ENCODE results near the gene ZNF335. TPM values are rescaled to one million over a fixed set of nuclear protein-coding genes. Genes with fewer than 3 reads are reported as not detected.

The ZNF335 gene
- total RNA-seq, 1 experiment from 2014 or later = 11.1 TPM

DNA sequence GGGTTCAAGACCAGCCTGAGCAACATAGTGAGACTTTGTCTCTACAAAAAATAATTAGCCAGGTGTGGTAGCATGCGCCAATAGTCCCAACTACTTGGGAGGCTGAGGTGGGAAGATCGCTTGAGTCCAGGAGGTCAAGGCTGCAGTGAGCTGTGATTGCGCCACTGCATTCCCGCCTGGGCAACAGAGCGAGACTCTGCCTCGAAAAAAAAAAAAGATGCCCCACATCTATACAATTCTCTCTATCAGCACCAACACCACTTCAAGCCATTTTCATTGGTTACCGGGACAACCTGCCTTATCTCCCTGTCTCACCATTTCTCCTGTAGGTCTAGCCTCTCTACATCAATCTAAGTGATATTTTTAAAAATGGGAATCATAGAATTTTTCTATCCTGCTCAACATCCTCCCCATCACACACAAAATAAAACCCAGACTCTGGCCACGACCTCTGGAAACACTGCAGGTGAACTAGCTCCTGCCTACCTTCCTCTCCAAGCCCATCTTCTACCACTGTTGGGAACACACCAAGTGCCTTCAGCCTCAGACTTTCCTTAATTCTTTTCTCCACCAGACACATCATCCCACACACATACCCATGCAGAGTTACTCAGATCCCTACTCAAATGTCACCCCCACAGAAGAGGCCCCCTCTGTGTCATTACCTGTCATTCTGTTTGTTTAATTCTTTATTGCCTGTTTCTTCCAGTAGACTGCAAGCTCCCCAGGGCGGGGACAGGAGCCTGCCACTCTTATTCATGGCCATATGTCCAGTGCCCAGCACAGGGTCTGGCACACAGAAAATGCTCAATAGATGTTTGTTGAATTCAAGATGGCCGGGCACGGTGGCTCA lies 50.4 kb downstream of the ZNF335 start:
- in situ Hi-C loops (cut with HindIII; ENCODE audit: low sequenced_read_pairs) = no loop called here
- DNase-seq (ENCODE audit: low spot score) = no peak

DNA sequence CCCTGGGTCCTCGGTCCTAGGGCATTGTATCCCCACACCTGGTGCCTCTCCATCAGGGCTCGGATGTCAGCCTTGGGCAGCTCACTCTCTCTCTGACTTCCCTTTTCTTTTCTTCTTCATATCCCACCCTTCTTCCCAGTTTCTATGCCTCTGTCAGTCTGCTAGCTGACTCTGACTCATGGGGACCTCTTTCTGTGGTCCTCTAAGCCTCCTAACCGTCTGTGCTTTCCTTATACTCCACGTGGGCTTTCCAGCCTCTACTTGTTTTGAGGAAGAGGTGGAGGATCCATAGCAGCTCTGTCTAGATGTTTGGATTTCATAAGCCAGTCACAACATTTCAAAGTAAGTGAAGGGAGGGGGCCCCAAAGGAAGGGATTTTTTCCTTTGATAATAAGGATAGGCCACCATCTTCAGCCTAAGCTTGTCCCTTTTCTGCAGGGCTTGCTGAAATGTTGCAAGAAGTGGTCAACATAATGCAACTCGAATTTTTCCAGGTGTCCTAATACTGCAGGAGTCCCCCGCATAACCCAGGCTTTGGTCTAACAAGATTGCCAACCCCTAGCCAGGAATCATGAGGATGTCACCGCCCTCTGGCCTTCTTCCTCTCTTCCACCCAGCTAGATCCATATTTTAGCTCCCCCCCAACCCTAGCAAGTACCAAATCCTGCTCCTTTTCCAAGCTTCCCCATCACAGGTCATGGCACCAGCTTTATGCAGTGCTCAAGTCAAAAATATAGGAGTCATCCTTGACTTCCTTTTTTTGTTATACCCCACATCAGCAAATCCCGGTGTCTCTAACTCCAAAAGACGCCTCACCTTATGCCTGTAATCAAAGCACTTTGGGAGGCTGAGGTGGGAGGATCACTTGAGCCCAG lies 51.3 kb downstream of the ZNF335 start:
- in situ Hi-C loops (cut with HindIII; ENCODE audit: low sequenced_read_pairs) = no loop called here
- no peak for DNase-seq (ENCODE audit: low spot score)

DNA sequence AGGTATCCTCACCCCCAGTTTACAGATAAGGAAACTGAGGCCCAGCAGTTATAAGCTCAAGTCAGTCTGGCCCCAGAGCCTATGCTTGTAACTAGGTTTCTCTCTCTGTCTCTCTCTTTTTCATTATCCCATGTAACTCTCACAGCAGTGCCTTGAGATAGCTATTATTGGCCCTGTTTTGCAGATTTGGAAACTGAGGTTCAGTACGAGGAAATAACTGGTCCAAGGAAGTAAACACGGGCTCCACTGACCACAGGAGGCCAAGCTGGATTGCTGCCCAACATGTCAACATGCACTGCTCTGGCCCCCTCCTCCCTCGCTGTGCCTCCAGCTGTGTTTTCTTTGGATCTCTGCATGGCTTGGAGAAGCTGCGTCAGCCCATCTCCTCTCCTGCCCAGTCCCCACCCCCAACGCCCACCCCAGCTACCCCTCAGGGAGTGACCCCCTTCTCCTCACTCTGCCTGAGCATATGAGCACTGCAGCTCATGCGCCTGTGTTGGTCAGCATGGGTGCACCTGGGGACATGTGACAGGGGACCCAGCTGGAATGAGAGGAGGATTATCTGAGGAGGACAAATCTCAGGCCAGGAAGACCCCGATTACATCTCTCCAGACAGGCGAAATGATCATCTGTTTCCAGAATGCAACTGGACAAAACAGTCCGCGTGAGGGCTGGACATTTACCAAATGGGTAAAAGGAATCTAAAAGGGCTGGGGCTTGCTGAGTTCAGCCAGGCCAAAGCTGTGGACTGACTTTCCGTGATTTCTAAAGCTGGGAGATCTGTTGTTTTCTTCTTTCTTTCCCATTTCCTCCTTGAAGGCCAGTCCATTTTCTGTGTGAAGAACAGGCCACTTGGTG lies 52.2 kb downstream of the ZNF335 start:
- in situ Hi-C loops (cut with HindIII; ENCODE audit: low sequenced_read_pairs) = no loop called here
- no peak for DNase-seq (ENCODE audit: low spot score)

DNA sequence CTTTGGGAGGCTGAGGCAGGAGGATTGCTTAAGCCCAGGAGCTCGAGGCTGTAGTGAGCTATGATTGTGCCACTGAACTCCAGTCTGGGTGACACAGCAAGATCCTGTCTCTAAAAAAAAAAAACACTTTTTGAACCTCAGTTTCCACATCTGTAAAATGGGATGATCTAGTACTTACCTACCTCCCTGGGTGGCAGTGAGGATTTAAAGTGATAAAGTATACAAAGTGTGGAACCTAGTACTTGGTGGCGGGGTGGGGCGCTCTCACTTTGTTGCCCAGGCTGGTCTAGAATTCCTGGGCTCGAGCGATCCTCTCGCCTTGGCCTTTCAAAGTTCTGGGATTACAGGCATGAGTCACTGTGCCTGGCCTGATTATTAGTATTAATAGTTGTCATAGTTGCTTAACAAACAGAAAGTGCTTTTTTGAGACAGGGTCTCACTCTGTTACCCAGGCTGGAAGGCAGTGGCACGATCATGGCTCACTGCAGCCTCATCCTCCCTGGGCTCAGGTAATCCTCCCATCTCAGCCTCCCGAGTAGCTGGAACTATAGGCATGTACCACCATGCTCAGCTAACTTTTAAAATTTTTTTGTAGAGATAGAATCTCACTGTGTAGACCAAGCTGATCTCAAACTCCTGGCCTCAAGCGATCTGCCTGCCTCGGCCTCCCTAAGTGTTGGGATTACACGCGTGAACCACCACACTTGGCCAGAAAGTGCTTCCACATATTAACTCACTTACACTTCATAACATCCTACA lies 53.0 kb downstream of the ZNF335 start:
- in situ Hi-C loops (cut with HindIII; ENCODE audit: low sequenced_read_pairs) = no loop called here
- no peak for DNase-seq (ENCODE audit: low spot score)

DNA sequence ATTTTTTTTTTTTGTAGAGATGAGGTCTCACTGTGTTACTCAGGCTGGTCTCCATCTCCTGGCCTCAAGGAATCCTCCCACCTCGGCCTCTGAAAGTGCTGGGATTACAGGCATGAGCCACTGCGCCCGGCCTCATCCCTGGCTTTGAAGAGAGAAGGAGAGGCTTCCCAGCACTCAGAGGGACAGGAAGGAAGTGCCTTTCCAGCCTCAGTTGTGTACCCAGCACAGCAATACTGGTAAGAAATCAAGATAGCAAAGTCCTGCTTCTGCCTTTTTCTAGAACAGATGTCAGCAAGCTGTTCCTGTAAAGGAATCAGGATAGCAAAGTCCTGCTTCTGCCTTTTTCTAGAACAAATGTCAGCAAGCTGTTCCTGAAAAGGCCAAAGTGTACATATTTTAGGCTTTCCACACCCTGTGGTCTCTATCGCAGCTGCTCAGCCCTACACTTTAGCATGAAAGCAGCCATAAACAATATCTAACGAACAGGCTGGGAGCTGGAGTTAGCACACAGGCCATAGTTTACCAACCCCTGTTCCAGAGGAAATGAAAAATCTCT lies 53.7 kb downstream of the ZNF335 start:
- DNase-seq (ENCODE audit: low spot score) = no peak
- in situ Hi-C loops (cut with HindIII; ENCODE audit: low sequenced_read_pairs) = no loop called here

DNA sequence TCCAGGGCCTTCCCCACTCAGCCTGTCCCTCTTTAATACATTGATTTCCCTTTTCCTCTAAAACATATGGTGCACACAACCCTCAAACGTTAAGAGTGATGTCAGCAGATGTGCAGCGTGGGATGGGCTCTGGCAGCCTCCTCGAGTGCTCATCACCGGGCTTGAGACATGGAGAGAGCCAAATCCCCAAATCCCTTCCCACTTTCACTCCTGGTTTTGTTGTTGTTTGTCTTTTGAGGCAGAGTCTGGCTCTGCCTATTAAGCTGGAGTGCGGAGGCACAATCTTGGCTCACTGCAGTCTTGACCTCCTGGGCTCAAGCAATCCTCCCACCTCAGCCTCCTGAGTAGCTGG lies 54.2 kb downstream of the ZNF335 start:
- in situ Hi-C loops (cut with HindIII; ENCODE audit: low sequenced_read_pairs) = no loop called here
- DNase-seq (ENCODE audit: low spot score) = no peak

DNA sequence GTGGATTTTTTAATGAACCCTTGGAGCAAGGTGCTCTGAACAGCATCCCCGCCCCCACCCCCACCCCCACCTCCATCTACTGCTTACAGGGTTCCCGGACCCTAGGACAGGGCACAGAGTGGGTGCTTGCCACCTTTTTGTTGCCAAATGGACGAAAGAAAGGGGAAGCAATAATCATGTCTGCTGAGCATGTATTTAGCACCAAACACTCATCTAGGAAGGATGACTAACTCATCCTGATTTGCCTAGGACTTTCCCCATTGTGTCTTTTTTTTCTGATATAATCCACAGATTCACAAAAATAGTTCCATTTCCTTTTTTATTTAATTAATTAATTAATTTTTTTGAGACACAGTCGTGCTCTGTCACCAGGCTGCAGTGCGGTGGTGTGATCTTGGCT lies 58.9 kb downstream of the ZNF335 start:
- in situ Hi-C loops (cut with HindIII; ENCODE audit: low sequenced_read_pairs) = no loop called here

DNA sequence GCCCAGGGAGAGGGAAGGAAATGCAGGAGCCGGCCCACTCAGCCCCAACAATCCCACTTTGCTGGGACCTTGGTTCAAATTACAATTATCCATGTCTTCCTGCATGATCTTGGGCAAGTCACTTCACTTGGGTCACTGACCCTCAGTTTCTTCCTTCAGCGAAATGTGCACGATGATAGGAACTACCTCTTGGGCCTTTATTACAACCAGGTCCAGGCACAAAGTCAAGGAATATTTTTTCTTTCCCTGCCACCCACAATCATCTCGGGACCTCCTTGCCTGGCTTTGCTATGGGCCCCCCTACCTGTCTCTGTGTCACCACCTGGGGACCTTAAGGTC lies 59.7 kb downstream of the ZNF335 start:
- no peak for DNase-seq (ENCODE audit: low spot score)

More for the DNA sequence above, 58.9 kb downstream of the ZNF335 start:
- no peak for DNase-seq (ENCODE audit: low spot score)

DNA sequence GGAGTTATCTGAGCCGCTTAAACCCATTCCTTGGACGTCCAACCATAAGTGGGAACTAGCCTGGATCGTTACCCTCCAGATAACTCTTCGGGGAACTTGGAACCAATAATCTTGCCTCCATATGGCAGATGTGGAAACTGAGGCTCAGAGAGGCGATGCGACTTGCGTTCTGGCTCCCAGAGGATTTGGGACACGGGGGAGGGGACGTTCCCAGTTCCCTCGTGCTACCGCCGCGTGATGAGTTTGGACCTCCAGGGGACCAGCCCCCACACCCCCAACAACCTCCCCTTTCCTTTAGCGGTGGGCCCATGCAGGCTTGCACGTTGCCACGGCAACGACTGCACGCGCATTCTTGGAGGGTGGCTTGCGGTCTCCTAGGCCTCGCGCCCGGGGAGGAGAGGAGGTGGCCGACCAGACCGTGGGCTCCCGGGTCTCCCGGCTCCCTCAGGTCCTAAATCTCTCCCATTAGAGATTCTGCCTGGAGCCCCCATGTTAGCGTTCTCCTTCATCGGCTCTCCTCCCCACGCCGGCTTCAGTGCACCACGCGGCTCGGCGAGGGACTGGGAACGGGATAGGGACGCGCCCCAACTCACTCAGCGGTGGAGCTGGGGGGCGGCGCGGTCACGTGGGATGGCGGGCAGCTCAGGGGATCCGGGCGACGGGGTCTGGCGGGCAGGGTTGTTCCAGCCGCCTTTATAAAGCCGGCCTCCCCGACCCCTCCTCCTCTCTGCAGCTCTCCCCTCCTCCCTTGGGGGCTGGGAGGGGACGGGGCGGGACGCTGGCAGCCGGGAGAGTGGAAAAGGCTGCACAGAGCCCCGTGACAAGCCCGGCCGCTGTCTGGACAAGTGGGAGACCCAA lies 60.3 kb downstream of the ZNF335 start, which contains the start of gene PLTP:
Gene PLTP, minus strand, starts transcription at position 670 of the 858 bp plus-strand sequence. CDS start 703 bp downstream, outside the sequence.
- in situ Hi-C loops (cut with HindIII; ENCODE audit: low sequenced_read_pairs) = no loop called here
- peak; percentile 47 for DNase-seq (ENCODE audit: low spot score)

More for the DNA sequence above, 59.7 kb downstream of the ZNF335 start:
- in situ Hi-C loops (cut with HindIII; ENCODE audit: low sequenced_read_pairs) = no loop called here

DNA sequence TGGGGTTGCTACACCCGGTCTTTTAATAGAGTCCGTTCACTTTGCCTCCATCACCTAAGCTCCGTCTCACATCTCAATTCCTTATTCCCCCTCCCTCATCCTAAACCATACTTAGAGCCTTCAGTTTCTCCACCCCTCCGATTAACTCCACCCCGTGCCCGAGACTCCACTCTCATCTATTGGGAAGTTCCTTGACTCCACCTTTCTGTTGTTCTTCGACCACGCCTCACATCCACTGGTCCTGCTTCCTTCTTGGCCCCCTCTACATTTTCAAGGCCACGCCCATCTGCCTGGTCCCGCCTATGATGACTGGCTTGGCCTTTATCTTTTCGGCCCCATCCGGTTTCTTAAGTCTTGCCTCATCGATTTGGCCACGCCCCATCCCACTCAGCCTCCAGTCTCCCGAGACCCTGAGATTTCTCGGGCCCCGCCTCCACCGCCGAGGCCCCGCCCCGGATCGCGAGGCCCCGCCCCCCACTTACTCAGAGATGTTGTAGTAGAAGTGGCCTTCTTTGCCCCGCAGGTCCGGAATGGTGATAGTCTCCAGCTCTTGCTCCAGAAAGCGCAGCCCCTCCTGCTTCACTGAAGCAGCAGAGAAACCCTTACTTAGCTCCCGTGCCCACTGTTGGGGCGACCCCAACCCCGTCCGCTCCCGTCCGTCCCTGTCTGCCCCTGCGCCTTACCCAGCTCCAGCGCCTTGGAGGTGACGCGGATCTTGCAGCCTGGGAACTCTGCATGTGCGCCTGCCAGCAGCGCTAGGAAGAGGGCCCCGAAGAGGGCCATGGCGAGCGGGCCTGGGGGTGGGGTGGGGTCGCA lies 61.1 kb downstream of the ZNF335 start:
- DNase-seq (ENCODE audit: low spot score) = peak; percentile 85
- in situ Hi-C loops (cut with HindIII; ENCODE audit: low sequenced_read_pairs) = no loop called here

DNA sequence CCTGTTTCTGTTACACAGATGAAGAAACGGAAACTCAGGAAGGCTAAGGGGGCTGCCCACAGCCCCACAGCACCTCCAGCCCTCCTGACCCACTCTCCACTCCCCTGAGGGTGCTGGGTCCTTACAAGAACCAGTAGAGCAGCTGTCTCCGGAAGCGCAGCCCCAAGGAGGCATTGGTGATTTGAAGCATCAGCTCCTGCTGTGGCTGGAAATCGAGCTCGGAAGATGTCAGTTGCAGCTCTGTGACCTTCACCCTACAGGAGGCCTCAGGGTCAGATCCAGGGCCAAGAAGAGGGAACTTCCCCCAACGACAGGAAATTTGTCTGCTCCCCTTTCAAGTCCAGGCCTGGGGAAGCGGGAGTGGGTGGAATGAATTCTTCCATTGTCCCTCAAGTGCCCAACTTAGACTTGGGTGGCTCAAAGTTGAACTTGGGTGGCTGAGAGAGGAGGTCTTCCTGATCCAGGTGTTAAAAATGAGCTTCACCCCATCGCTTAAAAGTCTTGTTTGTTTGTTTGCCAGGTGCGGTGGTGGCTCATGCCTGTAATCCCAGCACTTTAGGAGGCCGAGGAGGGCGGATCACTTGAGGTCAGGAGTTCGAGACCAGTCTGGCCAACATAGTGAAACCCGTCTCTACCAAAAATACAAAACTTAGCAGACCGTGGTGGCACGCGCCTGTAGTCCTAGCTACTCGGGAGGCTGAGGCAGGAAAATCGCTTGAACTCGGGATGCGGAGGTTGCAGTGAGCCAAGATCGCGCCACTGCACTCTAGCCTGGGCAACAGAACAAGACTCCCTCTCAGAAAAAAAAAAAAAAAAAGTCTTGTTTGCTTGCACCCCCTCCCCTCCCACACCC lies 62.0 kb downstream of the ZNF335 start:
- no peak for DNase-seq (ENCODE audit: low spot score)
- in situ Hi-C loops (cut with HindIII; ENCODE audit: low sequenced_read_pairs) = no loop called here

DNA sequence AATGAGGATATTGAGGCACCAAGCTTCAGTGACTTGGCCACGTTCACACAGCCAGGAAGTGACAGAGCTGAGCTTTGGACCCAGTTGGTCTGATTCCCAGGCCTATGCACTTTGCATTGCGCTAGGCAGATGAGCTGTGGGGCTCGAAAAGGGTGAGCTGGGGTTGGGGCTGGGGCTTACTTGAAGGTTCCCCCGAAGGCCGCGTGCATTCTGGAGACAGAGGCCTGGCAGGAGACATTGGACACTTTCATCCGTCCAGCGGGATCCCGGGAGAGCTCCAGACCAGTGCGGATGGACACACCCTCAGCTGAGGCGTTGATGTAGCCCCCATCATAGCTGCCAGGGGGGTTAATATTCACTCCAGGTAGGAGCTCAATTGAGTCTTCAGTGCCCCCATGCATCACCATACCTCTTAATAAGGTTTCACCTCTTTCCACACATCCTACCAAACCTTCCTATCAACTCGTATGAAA lies 62.6 kb downstream of the ZNF335 start:
- in situ Hi-C loops (cut with HindIII; ENCODE audit: low sequenced_read_pairs) = no loop called here
- DNase-seq (ENCODE audit: low spot score) = no peak

DNA sequence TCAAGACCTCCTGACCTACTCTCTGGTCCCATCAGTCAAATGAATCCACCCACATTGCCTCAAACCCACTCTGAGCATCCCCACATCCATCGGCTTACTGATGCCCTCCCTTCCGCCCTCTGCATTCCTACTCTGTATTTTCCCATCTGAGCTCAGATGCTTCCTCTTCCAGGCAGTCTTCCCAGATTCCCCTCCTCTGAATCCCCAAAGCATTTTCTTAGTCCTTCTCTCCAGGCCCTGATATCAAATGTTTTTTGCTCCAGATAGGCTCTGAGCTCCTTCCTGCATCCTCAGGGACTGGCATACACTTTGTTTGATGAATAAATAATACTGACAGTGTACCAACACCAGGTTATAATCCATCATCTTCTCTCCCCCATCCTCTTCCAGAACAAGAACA lies 63.9 kb downstream of the ZNF335 start:
- no peak for DNase-seq (ENCODE audit: low spot score)
- in situ Hi-C loops (cut with HindIII; ENCODE audit: low sequenced_read_pairs) = no loop called here

DNA sequence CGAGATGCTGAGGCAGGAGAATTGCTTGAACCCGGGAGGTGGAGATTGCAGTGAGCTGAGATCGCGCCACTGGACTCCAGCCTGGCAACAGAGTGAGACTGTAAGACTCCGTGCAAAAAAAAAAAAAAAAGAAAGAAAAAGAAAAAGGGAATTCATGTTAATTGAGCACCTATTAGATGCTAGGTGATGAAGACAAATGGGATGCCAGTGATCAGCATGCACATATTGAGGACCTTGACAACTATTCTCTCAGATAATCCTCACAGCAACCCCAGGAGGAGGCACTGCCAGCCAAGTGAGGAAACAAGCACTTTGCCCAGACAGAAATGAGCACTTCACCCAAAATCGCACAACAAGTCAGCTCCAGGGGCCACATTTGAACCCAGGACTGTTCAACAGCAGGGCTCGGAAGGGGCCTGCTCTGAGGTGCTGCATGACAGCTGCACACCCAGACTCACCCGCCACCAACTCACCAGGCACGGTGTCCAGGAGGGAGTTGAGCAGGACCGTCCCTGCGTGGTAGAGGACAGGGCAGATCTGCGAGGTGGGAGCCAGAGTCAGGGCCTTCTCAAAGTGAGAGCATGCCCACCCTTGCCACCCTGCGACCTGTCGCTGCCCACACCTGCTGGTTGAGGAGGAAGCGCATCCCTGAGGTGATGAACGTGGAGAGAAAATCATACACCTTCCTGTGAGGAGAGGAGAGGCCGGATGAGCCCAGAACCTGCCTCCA lies 64.6 kb downstream of the ZNF335 start:
- no peak for DNase-seq (ENCODE audit: low spot score)
- in situ Hi-C loops (cut with HindIII; ENCODE audit: low sequenced_read_pairs) = no loop called here

DNA sequence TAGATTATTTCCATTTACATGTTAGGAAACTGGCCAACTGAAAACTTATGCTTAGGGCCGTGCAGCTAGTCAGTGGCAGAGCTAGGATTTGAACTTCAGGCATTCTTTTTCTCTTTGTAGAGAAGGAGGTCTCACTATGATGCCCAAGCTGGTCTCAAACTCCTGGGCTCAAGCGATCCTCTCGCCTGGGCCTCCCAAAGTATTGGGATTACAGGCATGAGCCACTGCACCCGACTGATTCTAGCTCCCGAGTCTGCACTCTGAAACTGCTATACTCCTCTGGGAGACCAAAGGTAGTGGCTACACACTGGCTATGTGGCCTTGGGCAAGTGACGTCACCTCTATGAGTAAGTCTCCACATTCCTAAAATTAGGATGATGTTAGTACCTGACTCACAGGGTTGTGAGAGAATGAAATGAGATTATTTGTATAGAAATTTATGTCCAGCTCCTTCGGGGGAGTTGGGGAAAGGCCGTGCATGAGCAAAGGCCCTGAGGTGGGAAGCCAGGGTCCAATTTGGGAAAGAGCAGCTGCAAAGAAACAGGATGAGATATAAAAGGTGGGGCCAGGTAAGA lies 66.4 kb downstream of the ZNF335 start:
- in situ Hi-C loops (cut with HindIII; ENCODE audit: low sequenced_read_pairs) = no loop called here
- DNase-seq (ENCODE audit: low spot score) = no peak
